ENCODE data around the gene DPP6.

DNA sequence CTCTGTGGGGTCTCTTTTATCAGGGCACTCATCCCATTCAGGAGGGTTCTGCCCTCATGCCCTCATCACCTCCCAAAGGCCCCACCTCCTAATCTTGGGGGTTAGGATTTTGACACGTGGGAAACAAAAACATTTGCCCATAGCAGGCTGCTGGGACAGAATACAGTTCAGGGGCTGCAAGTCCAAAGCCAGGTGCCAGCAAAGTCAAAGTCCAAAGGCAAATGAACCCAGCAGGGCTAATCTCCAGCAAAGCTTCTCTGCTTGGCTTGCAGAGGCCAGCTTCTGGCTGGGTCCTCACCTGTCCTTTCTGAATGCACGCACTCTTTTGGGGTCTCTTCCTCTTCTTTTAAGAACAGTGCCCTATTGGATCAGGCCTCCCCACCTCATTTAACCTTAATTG is 359.9 kb downstream of the DPP6 start:
- no peak for TF ChIP-seq SMC3 (IDR thresholded peaks at IDR 0.05)
- TF ChIP-seq RAD21 (conservative IDR thresholded peaks at IDR 0.05 in 1 of 2, IDR thresholded peaks at IDR 0.05 in 1 of 2): no peak
